HL-60 (cell line): Measurements from ENCODE around the gene SLC25A6.

Source experiments
- DNase-seq, 2 experiments: peaks; one replicate each; pipeline ENCODE4 v3.0.0-alpha.2; 2010 to 2020; ENCODE audit warnings: low read depth in 1 of 2, low spot score in 1 of 2
- H3K27ac ChIP-seq: fragments of 250-450 bp; sonication (Bioruptor Pico); replicated peaks from 2 replicates; pipeline ENCODE4 v1.5.1; 2020; ENCODE audit warnings: mild to moderate bottlenecking, moderate library complexity
- H3K27me3 ChIP-seq: fragments of 250-450 bp; sonication (Bioruptor Pico); 2 replicates; pipeline ENCODE4 v1.5.1; 2021; ENCODE audit warnings: mild to moderate bottlenecking, moderate library complexity; ENCODE audit not compliant: insufficient read depth, poor library complexity, severe bottlenecking
- H3K4me3 ChIP-seq: replicated peaks from 2 replicates; pipeline ENCODE4 v1.5.1; 2011; ENCODE audit warnings: mild to moderate bottlenecking, control low read depth, low read length; ENCODE audit not compliant: insufficient read depth
- CTCF ChIP-seq: IDR thresholded peaks from one replicate; pipeline ENCODE4 v1.5.1; 2011; ENCODE audit warnings: low read length, control low read depth, inconsistent platforms; ENCODE audit not compliant: insufficient read depth
- GABPA ChIP-seq: IDR thresholded peaks from 2 replicates; pipeline ENCODE4 v1.6.1; 2012; ENCODE audit warnings: low read depth
- POLR2AphosphoS5 ChIP-seq: IDR thresholded peaks from 2 replicates; pipeline ENCODE4 v1.6.1; 2012; ENCODE audit warnings: low read depth
- REST ChIP-seq: IDR thresholded peaks from 2 replicates; pipeline ENCODE4 v1.6.1; 2012; ENCODE audit warnings: low read depth; ENCODE audit not compliant: insufficient replicate concordance
- SPI1 ChIP-seq: IDR thresholded peaks from 2 replicates; pipeline ENCODE4 v1.6.1; 2012; ENCODE audit warnings: low read depth, mild to moderate bottlenecking, borderline replicate concordance
- long read RNA-seq: library from polyadenylated mRNA; unstranded; transcript quantifications from one replicate; pipeline ENCODE4 v2.0.0, GENCODE V29; 2020

SLC25A6 gene
- long read RNA-seq, transcript SLC25A6-201 (4 exons, 2,062 nt) = major isoform, 6,306 of 6,494 reads
- long read RNA-seq, partial matches to known transcripts = 33 of 6,494 reads
- long read RNA-seq, other reads (novel, unspliced or antisense) = 155 of 6,494 reads

DNA sequence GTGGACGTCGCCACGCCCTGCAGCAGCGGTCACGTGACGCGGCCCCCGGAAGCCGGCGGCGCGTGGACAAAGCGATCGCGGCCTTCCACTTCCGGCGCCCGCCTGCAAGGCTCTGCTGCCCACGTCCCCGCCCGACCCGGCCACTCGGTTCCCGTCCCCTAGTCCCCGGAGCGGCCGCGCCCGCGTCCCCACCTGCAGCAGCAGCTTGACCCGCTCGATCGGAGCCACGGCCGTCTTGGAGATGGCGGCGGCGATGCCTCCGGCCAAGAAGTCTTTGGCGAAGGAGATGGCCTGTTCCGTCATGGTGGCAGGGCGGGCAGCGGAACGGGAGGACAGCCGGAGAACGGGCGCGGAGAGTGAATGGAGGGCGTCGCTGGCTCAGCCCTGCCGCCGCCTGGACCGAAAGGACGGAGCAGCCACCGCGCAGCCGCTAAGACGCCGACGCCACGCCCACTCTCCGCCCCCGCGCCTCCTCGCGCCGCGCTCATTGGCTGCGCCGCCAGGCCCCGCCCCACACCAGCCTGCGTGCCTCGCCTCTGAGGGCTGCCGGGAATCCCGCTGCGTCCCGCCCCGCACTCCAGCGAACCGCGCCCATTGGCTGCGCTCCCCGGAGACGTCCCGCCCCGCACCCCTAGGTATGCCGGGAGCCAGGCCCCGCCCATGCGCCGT is at the start of gene SLC25A6:
Gene SLC25A6 (minus strand): TSS at position 407 of the 669 bp plus-strand sequence. CDS start 104 bp downstream, at position 303.
- Histone ChIP-seq H3K4me3 (peak within 1 kb of the TSS; percentile 81), H3K27ac (peak within 1 kb of the TSS; percentile 100), H3K27me3 (no peaks in the 10 kb centered on the region)
- DNase-seq = peak; percentile 78 to 98
- peak; percentile 70 for TF ChIP-seq REST
- peak; percentile 75 for TF ChIP-seq POLR2AphosphoS5
- TF ChIP-seq CTCF = no peak
- TF ChIP-seq SPI1 = 0 out of 2 replicates have a peak, but pooled peaks have one; percentile 0
- peak; percentile 71 for TF ChIP-seq GABPA

DNA sequence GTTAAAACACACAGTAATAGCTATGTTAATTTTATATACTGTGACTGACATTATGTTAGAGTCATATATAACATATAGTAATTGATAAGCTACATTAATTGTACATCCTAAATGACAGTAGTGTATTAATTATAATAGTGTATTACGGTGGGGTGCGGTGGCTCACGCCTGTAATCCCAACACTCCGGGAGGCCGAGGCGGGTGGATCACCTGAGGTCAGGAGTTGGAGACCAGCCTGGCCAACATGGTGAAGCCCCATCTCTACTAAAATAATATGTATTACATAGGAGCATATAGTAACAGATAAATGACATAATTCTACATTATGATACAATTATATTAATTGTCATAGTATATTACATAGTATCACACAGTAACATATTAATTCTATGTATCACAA is 48.6 kb upstream of the SLC25A6 start:
- DNase-seq = no peak
- no peak overlapping the region for H3K27ac ChIP-seq
- no peak overlapping the region for H3K4me3 ChIP-seq
- H3K27me3 ChIP-seq = no peaks in the 10 kb centered on the region
- TF ChIP-seq POLR2AphosphoS5 (no peak), REST (no peak), CTCF (no peak), GABPA (no peak), SPI1 (no peak)

DNA sequence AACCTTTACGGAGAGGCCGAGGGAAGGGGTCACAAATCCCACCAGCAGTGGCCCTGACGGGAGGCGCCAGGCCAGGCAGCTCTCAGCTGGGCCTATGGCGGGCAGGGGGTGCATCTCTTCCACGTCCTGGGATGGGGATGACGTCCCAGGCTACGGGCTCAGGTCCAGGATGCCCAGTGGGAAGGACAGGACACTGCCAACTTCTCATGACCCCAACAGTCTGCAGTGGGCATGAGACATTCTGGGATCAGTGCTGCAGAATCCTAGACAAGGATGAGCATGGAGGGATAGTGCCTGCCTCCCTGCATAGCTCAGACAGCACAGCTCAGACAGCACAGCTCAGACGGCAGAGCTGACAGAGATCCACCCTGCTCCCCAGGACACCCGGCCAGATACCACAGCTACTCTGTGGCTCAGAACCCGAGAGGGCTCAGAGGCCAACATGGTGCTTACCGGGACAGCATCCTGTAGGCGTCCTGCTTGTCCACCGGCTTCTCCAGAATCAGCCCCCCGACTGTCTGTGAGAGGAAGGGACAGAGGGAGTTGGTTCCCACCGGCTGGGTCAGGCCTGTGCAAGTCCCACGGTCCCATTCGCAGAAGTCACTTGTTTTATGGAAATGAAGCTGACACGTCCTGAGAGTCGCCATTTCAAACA is 43.5 kb upstream of the SLC25A6 start:
- no peak overlapping the region for H3K27ac ChIP-seq
- H3K4me3 ChIP-seq = no peak overlapping the region
- TF ChIP-seq REST (no peak), GABPA (no peak), SPI1 (no peak), POLR2AphosphoS5 (no peak), CTCF (no peak)
- no peak for DNase-seq
- H3K27me3 ChIP-seq = no peaks in the 10 kb centered on the region
